Fibroblast of the aortic adventitia (primary cell): ENCODE measurements around the gene HNRNPAB. TPM values are rescaled to one million over a fixed set of nuclear protein-coding genes. Genes with fewer than 3 reads are reported as not detected.
A peak's percentile ranks its signal among the peaks of the same experiment; 100 is the strongest.
"Not testable (repeated sequence)": the region's sequence is repeated elsewhere in the genome, so short reads cannot be mapped to it uniquely, and the experiment has no call there.

Experiments used
- DNase-seq: peaks from one replicate; pipeline ENCODE4 v3.0.0-alpha.2; 2010; ENCODE audit warnings: low read depth
- H3K4me3 ChIP-seq: 2 replicates; pipeline ENCODE4 v1.5.1; 2011; ENCODE audit warnings: low read depth, mild to moderate bottlenecking, control low read depth, low read length, moderate library complexity
- total RNA-seq: library from RNA; depleted of rRNA; stranded (reverse); fragments of >200 nt; gene quantifications from 2 replicates; pipeline ENCODE4 v1.2.3, GENCODE V29; 2012; ENCODE audit warnings: low replicate concordance
- TF ChIP-seq, protein P1 (sequence below): IDR thresholded peaks from 2 replicates; pipeline ENCODE4 v1.5.1; 2011; ENCODE audit warnings: mild to moderate bottlenecking, low read length, control low read depth, inconsistent platforms; ENCODE audit not compliant: insufficient read depth

Gene HNRNPAB
- total RNA-seq, 1 donor, result 106 TPM

- TF ChIP-seq, protein P1, sequence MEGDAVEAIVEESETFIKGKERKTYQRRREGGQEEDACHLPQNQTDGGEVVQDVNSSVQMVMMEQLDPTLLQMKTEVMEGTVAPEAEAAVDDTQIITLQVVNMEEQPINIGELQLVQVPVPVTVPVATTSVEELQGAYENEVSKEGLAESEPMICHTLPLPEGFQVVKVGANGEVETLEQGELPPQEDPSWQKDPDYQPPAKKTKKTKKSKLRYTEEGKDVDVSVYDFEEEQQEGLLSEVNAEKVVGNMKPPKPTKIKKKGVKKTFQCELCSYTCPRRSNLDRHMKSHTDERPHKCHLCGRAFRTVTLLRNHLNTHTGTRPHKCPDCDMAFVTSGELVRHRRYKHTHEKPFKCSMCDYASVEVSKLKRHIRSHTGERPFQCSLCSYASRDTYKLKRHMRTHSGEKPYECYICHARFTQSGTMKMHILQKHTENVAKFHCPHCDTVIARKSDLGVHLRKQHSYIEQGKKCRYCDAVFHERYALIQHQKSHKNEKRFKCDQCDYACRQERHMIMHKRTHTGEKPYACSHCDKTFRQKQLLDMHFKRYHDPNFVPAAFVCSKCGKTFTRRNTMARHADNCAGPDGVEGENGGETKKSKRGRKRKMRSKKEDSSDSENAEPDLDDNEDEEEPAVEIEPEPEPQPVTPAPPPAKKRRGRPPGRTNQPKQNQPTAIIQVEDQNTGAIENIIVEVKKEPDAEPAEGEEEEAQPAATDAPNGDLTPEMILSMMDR, result no peak
- DNase-seq, result peak; percentile 25
- no peak overlapping the region for H3K4me3 ChIP-seq
These were observed 33.3 kb downstream of the HNRNPAB start for GRCh38 chr5:178237431-178238312.

GRCh38 chr5:178238313-178238635, 33.9 kb downstream of the HNRNPAB start:
- DNase-seq, result no peak
- H3K4me3 ChIP-seq, result no peak overlapping the region
- TF ChIP-seq, protein P1, result no peak

GRCh38 chr5:178238711-178239592, 34.6 kb downstream of the HNRNPAB start:
- no peak for DNase-seq
- TF ChIP-seq, protein P1, result no peak
- H3K4me3 ChIP-seq, result no peak overlapping the region

GRCh38 chr5:178239626-178240301, 35.4 kb downstream of the HNRNPAB start:
- DNase-seq, H3K4me3 ChIP-seq: not testable (repeated sequence)

DNA sequence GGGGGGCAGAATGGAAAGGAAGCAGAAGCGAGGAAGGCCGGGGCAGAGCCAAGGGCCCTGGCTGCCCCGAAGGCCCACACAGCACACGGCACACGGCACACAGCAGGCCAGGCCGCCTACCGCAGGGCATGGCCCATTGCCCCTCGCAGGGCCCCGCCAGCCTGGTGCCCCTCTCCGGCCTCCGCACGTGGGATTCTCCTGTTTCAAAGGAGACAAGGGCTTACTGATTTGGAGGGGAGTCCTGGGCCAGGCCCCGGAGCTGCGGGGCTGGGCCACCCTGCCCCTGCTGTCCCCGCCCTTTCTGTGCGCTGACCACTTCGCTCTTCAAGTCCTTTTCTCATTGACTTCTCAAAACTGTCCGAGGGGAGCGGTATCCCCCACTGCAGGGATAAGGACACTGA, 36.0 kb downstream of the HNRNPAB start:
- TF ChIP-seq, protein P1, result no peak
- DNase-seq, result no peak

DNA sequence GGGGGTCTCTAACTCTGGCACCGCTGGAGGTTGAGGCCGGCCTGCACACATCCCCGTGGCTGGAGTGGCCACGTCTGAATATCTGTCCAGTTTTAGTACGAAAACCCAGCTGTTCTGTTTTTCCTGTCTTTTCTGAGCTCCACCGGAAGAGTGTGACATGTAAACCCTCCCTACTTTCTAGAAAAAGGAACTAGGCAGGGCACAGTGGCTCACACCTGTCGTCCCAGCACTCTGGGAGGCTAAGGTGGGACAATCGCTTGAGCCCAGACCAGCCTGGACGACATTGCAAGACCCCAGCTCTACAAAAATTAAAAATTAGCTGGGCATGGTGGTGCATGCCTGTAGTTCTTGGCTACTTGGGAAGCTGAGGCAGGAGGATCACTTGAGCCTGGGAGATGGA, 36.4 kb downstream of the HNRNPAB start:
- H3K4me3 ChIP-seq, result no peak overlapping the region
- TF ChIP-seq, protein P1, result no peak
- no peak for DNase-seq

More for the DNA sequence above, 36.0 kb downstream of the HNRNPAB start:
- no peak overlapping the region for H3K4me3 ChIP-seq
